IMR-90 (cell line): ENCODE measurements around the gene RAD17. TPM values are rescaled to one million over a fixed set of nuclear protein-coding genes. Genes with fewer than 3 reads are reported as not detected.

ENCODE experiments used
- ATAC-seq: fragments of 200-7000 bp; cut with Tn5 transposase; 2 replicates; pipeline ENCODE4 v1.9.1; 2020; ENCODE audit warnings: low read depth, mild to moderate bottlenecking, moderate library complexity
- BruUV-seq: library from RNA; stranded (reverse); fragments of 400-500 nt; replicated peaks from 2 replicates; lab custom pipeline; 2021; lab: Mats Ljungman, UMichigan
- CTCF ChIA-PET: fragments of 300-600 bp; formaldehyde crosslinking; extraction: SDS; loops from one replicate; lab custom pipeline; 2021; ENCODE audit warnings: antibody characterized with exemption; lab: Yijun Ruan, JAX
- POLR2A ChIA-PET: fragments of 300-600 bp; sonication (Branson Sonifier 250); formaldehyde crosslinking; loops from one replicate; lab custom pipeline; 2022; ENCODE audit warnings: antibody characterized with exemption; ENCODE audit not compliant: unreplicated experiment; lab: Charles Lee
- DNase-seq: peaks from one replicate; pipeline ENCODE4 v3.0.0; 2013
- H2AFZ ChIP-seq: replicated peaks from 2 replicates; pipeline ENCODE3; 2013; ENCODE audit warnings: low read length, mild to moderate bottlenecking; ENCODE audit not compliant: poor library complexity
- H2AK5ac ChIP-seq: 2 replicates; pipeline ENCODE4 v1.6.1; 2013; ENCODE audit warnings: low read depth, low read length, inconsistent platforms
- H2AK9ac ChIP-seq: replicated peaks from 2 replicates; pipeline ENCODE3; 2013; ENCODE audit warnings: mild to moderate bottlenecking, low read depth, low read length, moderate library complexity; ENCODE audit not compliant: poor library complexity
- H2BK120ac ChIP-seq: 2 replicates; pipeline ENCODE4 v1.6.1; 2013; ENCODE audit warnings: low read depth, low read length, inconsistent platforms
- H2BK15ac ChIP-seq: 3 replicates; pipeline ENCODE4 v1.6.1; 2013; ENCODE audit warnings: low read depth, low read length, inconsistent platforms
- H2BK20ac ChIP-seq: 2 replicates; pipeline ENCODE4 v1.6.1; 2013; ENCODE audit warnings: low read depth, mild to moderate bottlenecking, inconsistent platforms, low read length, moderate library complexity
- H2BK5ac ChIP-seq: 2 replicates; pipeline ENCODE4 v1.6.1; 2013; ENCODE audit warnings: mild to moderate bottlenecking, low read depth, low read length, inconsistent platforms; ENCODE audit not compliant: poor library complexity, severe bottlenecking
- H3K14ac ChIP-seq: replicated peaks from 2 replicates; pipeline ENCODE4 v1.6.1; 2013; ENCODE audit warnings: low read depth, low read length, inconsistent platforms
- H3K18ac ChIP-seq: 2 replicates; pipeline ENCODE4 v1.6.1; 2013; ENCODE audit warnings: low read depth, low read length, control low read depth
- H3K23ac ChIP-seq: 2 replicates; pipeline ENCODE4 v1.6.1; 2013; ENCODE audit warnings: low read depth, low read length, inconsistent platforms
- H3K27ac ChIP-seq: 2 replicates; pipeline ENCODE4 v1.5.1; 2013; ENCODE audit warnings: mild to moderate bottlenecking, control low read depth, low read length; ENCODE audit not compliant: insufficient read depth
- H3K27me3 ChIP-seq: 2 replicates; pipeline ENCODE4 v1.6.1; 2013; ENCODE audit warnings: low read length; ENCODE audit not compliant: control insufficient read depth, insufficient read depth
- H3K36me3 ChIP-seq: 2 replicates; pipeline ENCODE4 v1.6.1; 2013; ENCODE audit warnings: low read length, mixed read lengths; ENCODE audit not compliant: control insufficient read depth, insufficient read depth
- H3K4ac ChIP-seq: 2 replicates; pipeline ENCODE4 v1.6.1; 2013; ENCODE audit warnings: low read depth, low read length, inconsistent platforms
- H3K4me1 ChIP-seq: 2 replicates; pipeline ENCODE4 v1.6.1; 2013; ENCODE audit warnings: low read length, mixed read lengths; ENCODE audit not compliant: control insufficient read depth, insufficient read depth
- H3K4me2 ChIP-seq: 2 replicates; pipeline ENCODE4 v1.6.1; 2013; ENCODE audit warnings: low read depth, mild to moderate bottlenecking, control low read depth, low read length, moderate library complexity
- H3K4me3 ChIP-seq: 2 replicates; pipeline ENCODE4 v1.5.1; 2013; ENCODE audit warnings: low read depth, mild to moderate bottlenecking, control low read depth, low read length, moderate library complexity; ENCODE audit not compliant: insufficient read depth
- H3K56ac ChIP-seq: 2 replicates; pipeline ENCODE4 v1.6.1; 2013; ENCODE audit warnings: low read length, inconsistent platforms; ENCODE audit not compliant: insufficient read depth; ENCODE audit errors: extremely low read depth
- H3K79me1 ChIP-seq, 2 experiments: 2 replicates each; pipeline ENCODE4 v1.6.1; 2013; ENCODE audit warnings: low read length in 2 of 2, inconsistent platforms in 1 of 2, low read depth in 1 of 2
- H3K9ac ChIP-seq: 2 replicates; pipeline ENCODE4 v1.6.1; 2013; ENCODE audit warnings: low read depth, low read length, control low read depth
- H3K9me1 ChIP-seq: 2 replicates; pipeline ENCODE4 v1.6.1; 2013; ENCODE audit warnings: low read length, inconsistent platforms; ENCODE audit not compliant: insufficient read depth
- H3K9me3 ChIP-seq: 2 replicates; pipeline ENCODE4 v1.6.1; 2013; ENCODE audit warnings: low read length; ENCODE audit not compliant: control insufficient read depth, insufficient read depth
- H4K20me1 ChIP-seq: 2 replicates; pipeline ENCODE4 v1.6.1; 2013; ENCODE audit warnings: low read length, inconsistent platforms; ENCODE audit not compliant: insufficient read depth
- H4K5ac ChIP-seq: 2 replicates; pipeline ENCODE4 v1.6.1; 2013; ENCODE audit warnings: mild to moderate bottlenecking, low read depth, low read length, control low read depth
- H4K8ac ChIP-seq, 2 experiments: 2 replicates each; pipeline ENCODE4 v1.6.1; 2013; ENCODE audit warnings: low read depth in 2 of 2, low read length in 2 of 2, control low read depth in 1 of 2, inconsistent platforms in 1 of 2
- H4K91ac ChIP-seq: 2 replicates; pipeline ENCODE4 v1.6.1; 2013; ENCODE audit warnings: low read depth, low read length, inconsistent platforms; ENCODE audit not compliant: insufficient read depth
- BHLHE40 ChIP-seq: fragments of 150-350 bp; IDR thresholded peaks from 2 replicates; pipeline ENCODE4 v1.6.1; 2016; ENCODE audit warnings: mild to moderate bottlenecking, low read depth, low read length
- CEBPB ChIP-seq: IDR thresholded peaks from 2 replicates; pipeline ENCODE4 v1.6.1; 2012; ENCODE audit warnings: low read depth, low read length, improper control_type of control experiment
- CHD1 ChIP-seq: IDR thresholded peaks from 2 replicates; pipeline ENCODE4 v1.6.1; 2012; ENCODE audit warnings: low read depth, low read length, improper control_type of control experiment
- ELK1 ChIP-seq: fragments of 150-350 bp; IDR thresholded peaks from 2 replicates; pipeline ENCODE4 v1.6.1; 2016; ENCODE audit warnings: low read depth, mild to moderate bottlenecking, low read length, moderate library complexity, borderline replicate concordance
- FOS ChIP-seq: fragments of 150-350 bp; IDR thresholded peaks from 2 replicates; pipeline ENCODE4 v1.6.1; 2016; ENCODE audit warnings: low read depth, low read length
- MAFK ChIP-seq: IDR thresholded peaks from 2 replicates; pipeline ENCODE4 v1.6.1; 2012; ENCODE audit warnings: low read depth, low read length, improper control_type of control experiment
- MAZ ChIP-seq: IDR thresholded peaks from 2 replicates; pipeline ENCODE4 v1.6.1; 2012; ENCODE audit warnings: low read depth, mild to moderate bottlenecking, low read length, improper control_type of control experiment, moderate library complexity, borderline replicate concordance
- MXI1 ChIP-seq: IDR thresholded peaks from 2 replicates; pipeline ENCODE4 v1.6.1; 2012; ENCODE audit warnings: low read depth, mild to moderate bottlenecking, low read length, moderate library complexity, borderline replicate concordance
- NFE2L2 ChIP-seq: fragments of 150-350 bp; IDR thresholded peaks from 2 replicates; pipeline ENCODE4 v1.6.1; 2016; ENCODE audit warnings: low read depth, mild to moderate bottlenecking, low read length
- POLR2A ChIP-seq: IDR thresholded peaks from 2 replicates; pipeline ENCODE4 v1.6.1; 2012; ENCODE audit warnings: mild to moderate bottlenecking, low read depth, low read length
- RAD21 ChIP-seq: IDR thresholded peaks from 2 replicates; pipeline ENCODE4 v1.6.1; 2012; ENCODE audit warnings: low read length, improper control_type of control experiment
- RCOR1 ChIP-seq: IDR thresholded peaks from 2 replicates; pipeline ENCODE4 v1.6.1; 2012; ENCODE audit warnings: mild to moderate bottlenecking, low read length, improper control_type of control experiment; ENCODE audit not compliant: insufficient replicate concordance
- RFX5 ChIP-seq: IDR thresholded peaks from 2 replicates; pipeline ENCODE4 v1.8.0; 2012; ENCODE audit warnings: low read depth, mild to moderate bottlenecking, low read length, moderate library complexity
- SMC3 ChIP-seq: fragments of 150-350 bp; IDR thresholded peaks from 2 replicates; pipeline ENCODE4 v1.6.1; 2016; ENCODE audit warnings: low read depth, mild to moderate bottlenecking, antibody characterized with exemption, low read length, moderate library complexity
- USF2 ChIP-seq: fragments of 150-350 bp; IDR thresholded peaks from 2 replicates; pipeline ENCODE4 v1.6.1; 2017; ENCODE audit warnings: mild to moderate bottlenecking, antibody characterized with exemption, low read length, low read depth
- WGBS, 2 experiments: methylation state at CpG; one replicate each; pipeline versions ENCODE4 v1.1.5 to v1.1.7; 2013; ENCODE audit warnings: missing lambda C conversion rate in 2 of 2; ENCODE audit not compliant: insufficient read length in 1 of 2; ENCODE audit errors: extremely low coverage in 2 of 2; 5-methylcytosine and 5-hydroxymethylcytosine counted together
- dilution Hi-C: fragments of 300-500 bp; cut with HindIII; formaldehyde crosslinking; loops from one replicate; pipeline ENCODE4 v1.14.3; 2018; ENCODE audit warnings: low sequenced_read_pairs; ENCODE audit not compliant: unreplicated experiment
- in situ Hi-C: fragments of 300-500 bp; cut with MboI; formaldehyde crosslinking; loops from 3 replicates; pipeline ENCODE4 v1.14.3; 2019; ENCODE audit warnings: low sequenced_read_pairs, inconsistent platforms, mixed read lengths
- intact Hi-C: fragments of 100-400 bp; cut with micrococcal nuclease; formaldehyde crosslinking; loops from 2 replicates; pipeline ENCODE4 v1.10.0; 2022
- polyA plus RNA-seq, 3 experiments: library from polyadenylated mRNA; depleted of rRNA; stranded (reverse); fragments of >200 nt; gene quantifications; 2 replicates each; pipeline ENCODE4 v1.2.3, GENCODE V29; 2012; ENCODE audit warnings: low replicate concordance in 1 of 3
- total RNA-seq: library from RNA; depleted of rRNA; stranded (reverse); fragments of >200 nt; gene quantifications from 2 replicates; pipeline ENCODE4 v1.2.3, GENCODE V29; 2012
- TF ChIP-seq, protein P1 (sequence below): conservative IDR thresholded peaks from 2 replicates; pipeline ENCODE4 v1.5.1; 2012; ENCODE audit warnings: mild to moderate bottlenecking, low read depth, low read length, improper control_type of control experiment

RAD17 gene
- total and polyA plus RNA-seq, 2 of the 4 experiments (the other 2 are of a cell fraction) = 10.9 to 11.4 TPM

DNA sequence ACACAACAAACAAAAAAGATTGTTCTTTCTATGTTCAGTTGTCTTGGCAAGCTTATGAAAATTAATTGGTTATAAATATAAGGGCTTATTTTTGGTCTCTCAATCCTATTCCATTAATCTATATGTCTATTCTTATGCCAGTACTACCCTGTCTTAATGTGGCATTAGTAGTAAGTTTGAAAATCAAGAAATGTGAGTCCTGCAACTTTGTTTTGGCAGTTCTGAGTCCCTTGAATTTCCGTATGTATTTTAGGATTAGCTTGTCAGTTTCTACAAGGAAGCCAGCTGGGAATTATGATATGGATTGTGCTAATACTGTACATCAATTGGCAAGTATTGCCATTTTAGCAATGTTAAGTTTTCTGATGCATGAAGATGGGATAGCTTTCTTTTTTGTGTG lies 26.5 kb upstream of the RAD17 start:
- Histone ChIP-seq H4K91ac (no peak overlapping the region), H3K9me3 (no peaks in the 10 kb centered on the region), H2AK9ac (no peak overlapping the region), H3K36me3 (no peaks in the 10 kb centered on the region), H3K56ac (no peak overlapping the region), H3K4me1 (no peaks in the 10 kb centered on the region), H3K27me3 (no peaks in the 10 kb centered on the region), H2AK5ac (no peak overlapping the region), H3K4me3 (no peak overlapping the region), H3K4me2 (no peak overlapping the region), H3K27ac (no peak overlapping the region), H4K20me1 (no peaks in the 10 kb centered on the region), H2BK120ac (no peak overlapping the region), H2BK20ac (no peak overlapping the region), H2BK5ac (no peak overlapping the region), H3K79me1 (no peaks in the 10 kb centered on the region), H3K9ac (no peak overlapping the region), H3K14ac (no peak overlapping the region), H2BK15ac (no peak overlapping the region), H3K4ac (no peak overlapping the region), H4K5ac (no peak overlapping the region), H4K8ac (no peak overlapping the region), H3K23ac (no peak overlapping the region), H3K9me1 (no peaks in the 10 kb centered on the region), H2AFZ (no peak overlapping the region), H3K18ac (no peak overlapping the region)
- WGBS, 2 experiments = no CpG with 5 or more reads among the region's 1 CpG
- POLR2A ChIA-PET = interaction anchor here (0.6 kb wide), 1 partner anchor 248 kb away, joined by 10 read pairs; no protein-coding TSS in a partner anchor
- in situ Hi-C loops = no loop called here
- intact Hi-C loops = no loop called here
- no TSS peak for BruUV-seq
- no peak for DNase-seq
- ATAC-seq = no peak
- CTCF ChIA-PET = interaction anchor here (1.4 kb wide), 1 partner anchor 8 kb away, joined by 5 read pairs; no protein-coding TSS in a partner anchor
- dilution Hi-C loops = no loop called here
- TF ChIP-seq MAZ (no peak), MXI1 (no peak), RCOR1 (no peak), BHLHE40 (no peak), NFE2L2 (no peak), USF2 (no peak), POLR2A (no peak), CHD1 (no peak), RAD21 (no peak), ELK1 (no peak), FOS (no peak), MAFK (no peak), CEBPB (no peak), SMC3 (no peak), RFX5 (no peak)
- TF ChIP-seq, protein P1, sequence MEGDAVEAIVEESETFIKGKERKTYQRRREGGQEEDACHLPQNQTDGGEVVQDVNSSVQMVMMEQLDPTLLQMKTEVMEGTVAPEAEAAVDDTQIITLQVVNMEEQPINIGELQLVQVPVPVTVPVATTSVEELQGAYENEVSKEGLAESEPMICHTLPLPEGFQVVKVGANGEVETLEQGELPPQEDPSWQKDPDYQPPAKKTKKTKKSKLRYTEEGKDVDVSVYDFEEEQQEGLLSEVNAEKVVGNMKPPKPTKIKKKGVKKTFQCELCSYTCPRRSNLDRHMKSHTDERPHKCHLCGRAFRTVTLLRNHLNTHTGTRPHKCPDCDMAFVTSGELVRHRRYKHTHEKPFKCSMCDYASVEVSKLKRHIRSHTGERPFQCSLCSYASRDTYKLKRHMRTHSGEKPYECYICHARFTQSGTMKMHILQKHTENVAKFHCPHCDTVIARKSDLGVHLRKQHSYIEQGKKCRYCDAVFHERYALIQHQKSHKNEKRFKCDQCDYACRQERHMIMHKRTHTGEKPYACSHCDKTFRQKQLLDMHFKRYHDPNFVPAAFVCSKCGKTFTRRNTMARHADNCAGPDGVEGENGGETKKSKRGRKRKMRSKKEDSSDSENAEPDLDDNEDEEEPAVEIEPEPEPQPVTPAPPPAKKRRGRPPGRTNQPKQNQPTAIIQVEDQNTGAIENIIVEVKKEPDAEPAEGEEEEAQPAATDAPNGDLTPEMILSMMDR = no peak
